CD4-positive, alpha-beta T cell (primary cell): ENCODE results near the gene BICC1. TPM values are rescaled to one million over a fixed set of nuclear protein-coding genes. Genes with fewer than 3 reads are reported as not detected.

ENCODE experiments used
- ATAC-seq: fragments of 200-7000 bp; cut with Tn5 transposase; one replicate; pipeline ENCODE4 v1.10.0; 2022; ENCODE audit warnings: mild to moderate bottlenecking; ENCODE audit not compliant: poor library complexity
- CTCF ChIA-PET: fragments of 350-600 bp; sonication (Branson Sonifier 250); formaldehyde crosslinking; loops from one replicate; lab custom pipeline; 2021; ENCODE audit warnings: antibody characterized with exemption, inconsistent platforms; lab: Charles Lee
- POLR2A ChIA-PET: fragments of 350-600 bp; sonication (Branson Sonifier 250); formaldehyde crosslinking; loops from one replicate; lab custom pipeline; 2021; ENCODE audit warnings: antibody characterized with exemption, inconsistent platforms; lab: Charles Lee
- DNase-seq, 14 experiments: peaks; one replicate each; pipeline ENCODE4 v3.0.0-alpha.2; 2013 to 2020; ENCODE audit warnings: mixed read lengths in 2 of 14
- H3K27ac ChIP-seq, 2 donors: one replicate each; pipeline versions ENCODE4 v1.5.1 to v1.7.0; 2013; ENCODE audit warnings: low read length in 2 of 2, low read depth in 1 of 2, mild to moderate bottlenecking in 1 of 2
- H3K27me3 ChIP-seq, 2 experiments: 1 replicate in 1 of 2; 2 replicates in 1 of 2; pipeline versions ENCODE4 v1.6.1 to v1.7.0; 2013; ENCODE audit warnings: low read length in 2 of 2, control low read depth in 1 of 2, mild to moderate bottlenecking in 1 of 2, moderate library complexity in 1 of 2; ENCODE audit not compliant: insufficient read depth in 2 of 2, control insufficient read depth in 1 of 2
- H3K36me3 ChIP-seq: one replicate; pipeline ENCODE4 v1.6.1; 2013; ENCODE audit warnings: low read length, control low read depth; ENCODE audit not compliant: insufficient read depth
- H3K4me1 ChIP-seq: one replicate; pipeline ENCODE4 v1.6.1; 2013; ENCODE audit warnings: low read length, control low read depth; ENCODE audit not compliant: insufficient read depth
- H3K4me3 ChIP-seq: one replicate; pipeline ENCODE4 v1.5.1; 2013; ENCODE audit warnings: mild to moderate bottlenecking, low read length, moderate library complexity
- H3K9me3 ChIP-seq, 2 experiments: 1 replicate in 1 of 2; 2 replicates in 1 of 2; pipeline versions ENCODE4 v1.6.1 to v1.7.0; 2013; ENCODE audit warnings: low read length in 2 of 2, mild to moderate bottlenecking in 2 of 2, control low read depth in 1 of 2, moderate library complexity in 1 of 2; ENCODE audit not compliant: control insufficient read depth in 1 of 2, insufficient read depth in 1 of 2
- H3K27ac Mint-ChIP-seq: one replicate; pipeline ENCODE4 v1.8.0; 2020; ENCODE audit warnings: mixed read lengths
- H3K27me3 Mint-ChIP-seq: one replicate; pipeline ENCODE4 v1.8.0; 2021; ENCODE audit warnings: mixed read lengths
- H3K36me3 Mint-ChIP-seq: one replicate; pipeline ENCODE4 v1.8.0; 2021; ENCODE audit warnings: low read depth, mixed read lengths
- H3K4me1 Mint-ChIP-seq: one replicate; pipeline ENCODE4 v1.8.0; 2021; ENCODE audit warnings: low read depth, mixed read lengths
- H3K4me3 Mint-ChIP-seq: one replicate; pipeline ENCODE4 v1.8.0; 2020; ENCODE audit warnings: mild to moderate bottlenecking, mixed read lengths
- H3K9me3 Mint-ChIP-seq: one replicate; pipeline ENCODE4 v1.8.0; 2020; ENCODE audit warnings: mixed read lengths
- intact Hi-C, 2 experiments: fragments of 100-400 bp; cut with DNase I in 1 of 2; cut with micrococcal nuclease in 1 of 2; formaldehyde crosslinking; loops; one replicate each; pipeline versions ENCODE4 v1.15.1 to v1.9.0; 2023 to 2025; cut with DNase I, micrococcal nuclease
- total RNA-seq, 174 experiments: library from RNA in 2 of 174; stranded (reverse) in 2 of 174; gene quantifications; one replicate each; pipeline ENCODE4 v1.2.3 and lab custom pipeline; 2021 to 2026
- TF ChIP-seq, protein P1 (sequence below): fragments of 200-600 bp; IDR thresholded peaks from one replicate; pipeline ENCODE4 v1.8.0; 2022; ENCODE audit warnings: antibody characterized with exemption, mild to moderate bottlenecking

The BICC1 gene
- total RNA-seq, 2 experiments from 2014 or later: not detected

DNA sequence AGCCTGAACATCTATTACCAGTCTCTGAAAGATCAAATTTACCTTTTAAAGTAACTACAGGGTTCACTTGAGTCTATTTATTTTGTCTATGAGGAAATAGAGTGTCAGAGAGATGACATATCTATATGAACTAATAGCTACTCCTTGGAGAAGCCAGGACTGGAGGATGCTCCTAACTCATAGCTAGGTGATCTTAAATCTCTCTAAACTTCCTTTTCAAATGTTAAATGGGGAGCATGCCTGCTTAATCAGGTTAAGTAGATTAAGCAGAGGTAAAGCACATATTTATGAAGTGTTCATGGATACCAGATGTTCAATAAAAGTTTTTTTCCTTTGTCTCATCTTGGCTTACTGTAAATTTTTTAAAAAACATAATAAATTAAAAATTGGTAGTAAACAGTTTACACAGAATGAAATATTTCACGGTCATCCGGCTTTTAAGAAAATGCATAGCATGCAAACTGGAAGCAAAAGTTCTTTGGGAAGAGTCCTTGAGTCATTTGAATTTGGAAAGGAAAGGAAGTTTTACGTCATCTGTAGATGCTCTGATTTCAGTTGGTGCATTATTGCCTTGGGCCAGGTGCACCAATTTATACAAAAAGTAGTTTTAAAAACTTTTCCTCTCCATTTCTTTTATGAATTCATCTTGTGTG, 155.1 kb downstream of the BICC1 start:
- H3K36me3 ChIP-seq: no peaks in the 10 kb centered on the region
- H3K27ac ChIP-seq: no peak overlapping the region
- H3K9me3 ChIP-seq: peaks cover 4 to 7% of the 10 kb centered on the region in 2 experiments
- intact Hi-C loops: no loop called here
- Mint-ChIP-seq H3K4me1 (peaks cover 12% of the 10 kb centered on the region), H3K27me3 (no peaks in the 10 kb centered on the region), H3K4me3 (no peak overlapping the region), H3K36me3 (no peaks in the 10 kb centered on the region), H3K9me3 (peaks cover 10% of the 10 kb centered on the region), H3K27ac (no peak overlapping the region)
- POLR2A ChIA-PET: no interaction called here
- TF ChIP-seq, protein P1, sequence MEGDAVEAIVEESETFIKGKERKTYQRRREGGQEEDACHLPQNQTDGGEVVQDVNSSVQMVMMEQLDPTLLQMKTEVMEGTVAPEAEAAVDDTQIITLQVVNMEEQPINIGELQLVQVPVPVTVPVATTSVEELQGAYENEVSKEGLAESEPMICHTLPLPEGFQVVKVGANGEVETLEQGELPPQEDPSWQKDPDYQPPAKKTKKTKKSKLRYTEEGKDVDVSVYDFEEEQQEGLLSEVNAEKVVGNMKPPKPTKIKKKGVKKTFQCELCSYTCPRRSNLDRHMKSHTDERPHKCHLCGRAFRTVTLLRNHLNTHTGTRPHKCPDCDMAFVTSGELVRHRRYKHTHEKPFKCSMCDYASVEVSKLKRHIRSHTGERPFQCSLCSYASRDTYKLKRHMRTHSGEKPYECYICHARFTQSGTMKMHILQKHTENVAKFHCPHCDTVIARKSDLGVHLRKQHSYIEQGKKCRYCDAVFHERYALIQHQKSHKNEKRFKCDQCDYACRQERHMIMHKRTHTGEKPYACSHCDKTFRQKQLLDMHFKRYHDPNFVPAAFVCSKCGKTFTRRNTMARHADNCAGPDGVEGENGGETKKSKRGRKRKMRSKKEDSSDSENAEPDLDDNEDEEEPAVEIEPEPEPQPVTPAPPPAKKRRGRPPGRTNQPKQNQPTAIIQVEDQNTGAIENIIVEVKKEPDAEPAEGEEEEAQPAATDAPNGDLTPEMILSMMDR: no peak
- no peak overlapping the region for H3K4me3 ChIP-seq
- CTCF ChIA-PET: no interaction called here
- H3K4me1 ChIP-seq: no peaks in the 10 kb centered on the region
- no peak for ATAC-seq
- DNase-seq: no peak
- H3K27me3 ChIP-seq: no peaks in the 10 kb centered on the region

DNA sequence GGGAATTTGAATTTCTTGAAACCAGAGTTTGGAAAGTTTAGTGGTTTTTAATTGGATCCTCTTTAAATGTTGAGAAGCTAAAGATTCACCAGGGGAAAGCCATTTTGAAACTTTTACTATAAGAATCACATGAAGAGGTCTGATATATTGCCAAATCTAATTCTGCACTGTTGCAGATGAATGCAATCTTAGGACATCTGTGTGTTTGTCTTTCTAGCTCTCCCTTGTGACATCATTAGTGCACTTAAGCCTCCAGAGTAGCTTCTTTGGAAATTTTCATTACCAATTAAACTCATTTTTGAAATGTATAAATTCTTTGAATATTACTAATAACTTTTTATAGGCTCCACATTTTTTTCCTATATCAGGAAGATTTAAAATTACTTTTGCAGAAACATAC, 160.2 kb downstream of the BICC1 start:
- Mint-ChIP-seq H3K27me3 (peaks cover 8% of the 10 kb centered on the region), H3K27ac (no peak overlapping the region), H3K9me3 (no peaks in the 10 kb centered on the region), H3K4me3 (no peak overlapping the region), H3K4me1 (no peaks in the 10 kb centered on the region), H3K36me3 (no peaks in the 10 kb centered on the region)
- ChIA-PET CTCF (no interaction called here), POLR2A (no interaction called here)
- no peaks in the 10 kb centered on the region for H3K4me1 ChIP-seq
- H3K36me3 ChIP-seq: no peaks in the 10 kb centered on the region
- H3K9me3 ChIP-seq: peaks cover 0 to 10% of the 10 kb centered on the region in 2 experiments
- H3K27me3 ChIP-seq: no peaks in the 10 kb centered on the region
- no peak for ATAC-seq
- TF ChIP-seq, protein P1: no peak
- DNase-seq: no peak
- no peak overlapping the region for H3K27ac ChIP-seq
- no peak overlapping the region for H3K4me3 ChIP-seq
- intact Hi-C loops: no loop called here

DNA sequence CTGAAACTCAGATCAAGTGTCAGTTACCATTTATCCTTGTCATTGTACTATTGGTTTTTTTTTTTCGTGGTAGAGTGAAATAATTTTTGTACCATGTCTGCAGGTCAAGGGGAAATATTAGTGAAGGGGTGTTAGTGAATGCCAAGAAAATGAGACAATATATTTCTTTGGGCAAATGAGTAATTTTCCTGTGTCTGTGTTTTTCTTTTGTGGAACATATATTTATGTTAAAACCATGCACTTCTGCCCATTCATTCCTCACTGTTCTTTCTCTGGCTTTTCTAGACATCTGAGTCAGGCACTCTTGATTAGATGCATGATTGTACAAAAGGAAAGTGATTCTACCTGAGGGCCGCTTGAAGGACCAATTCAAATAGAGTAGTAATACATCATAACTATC, 161.6 kb downstream of the BICC1 start:
- no peak for DNase-seq
- no peak for ATAC-seq
- TF ChIP-seq, protein P1: no peak
- H3K27ac ChIP-seq: no peak overlapping the region
- no peaks in the 10 kb centered on the region for H3K27me3 ChIP-seq
- Mint-ChIP-seq H3K27me3 (peaks cover 8% of the 10 kb centered on the region), H3K9me3 (no peaks in the 10 kb centered on the region), H3K4me3 (no peak overlapping the region), H3K36me3 (no peaks in the 10 kb centered on the region), H3K4me1 (no peaks in the 10 kb centered on the region), H3K27ac (no peak overlapping the region)
- ChIA-PET POLR2A (no interaction called here), CTCF (no interaction called here)
- H3K36me3 ChIP-seq: no peaks in the 10 kb centered on the region
- intact Hi-C loops: no loop called here
- no peaks in the 10 kb centered on the region for H3K4me1 ChIP-seq
- H3K4me3 ChIP-seq: no peak overlapping the region
- peaks cover 0 to 10% of the 10 kb centered on the region in 2 experiments for H3K9me3 ChIP-seq
